K562 (cell line): ENCODE data around the gene EPS8. TPM values are rescaled to one million over a fixed set of nuclear protein-coding genes. Genes with fewer than 3 reads are reported as not detected.

Source experiments
- ATAC-seq: fragments of 200-7000 bp; cut with Tn5 transposase; 3 replicates; pipeline ENCODE4 v1.9.1; 2020; ENCODE audit warnings: moderate library complexity
- BruUV-seq: library from RNA; stranded (reverse); fragments of 400-500 nt; replicated peaks from 2 replicates; lab custom pipeline; 2021; lab: Mats Ljungman, UMichigan
- CTCF ChIA-PET: fragments of 300-600 bp; formaldehyde crosslinking; extraction: SDS; loops from one replicate; lab custom pipeline; 2021; ENCODE audit warnings: low intra/inter-chr PET ratio; lab: Yijun Ruan, JAX
- POLR2A ChIA-PET: fragments of 300-600, 350-650 bp; sonication (Branson Sonifier 250); formaldehyde crosslinking; extraction: SDS; loops from one replicate; lab custom pipeline; 2021; ENCODE audit warnings: antibody characterized with exemption, inconsistent platforms; lab: Yijun Ruan, JAX
- DNase-seq, 4 experiments: peaks; one replicate each; pipeline versions ENCODE4 v3.0.0 to v3.0.0-alpha.2; 2011 to 2018; ENCODE audit warnings: low spot score in 3 of 4, mixed read lengths in 3 of 4; ENCODE audit errors: extremely low read depth in 1 of 4
- FAIRE-seq: peaks from 2 replicates; lab custom pipeline; 2011; peaks lifted over from hg19 to GRCh38; lab: Jason Lieb, UNC
- H2AFZ ChIP-seq: 2 replicates; pipeline ENCODE4 v1.6.0; 2011; ENCODE audit warnings: low read depth, low read length, control low read depth, inconsistent platforms
- H3K27ac ChIP-seq: fragments of 200-600 bp; 3 replicates; pipeline ENCODE4 v1.8.0; 2011; ENCODE audit warnings: low read depth, mild to moderate bottlenecking, control low read depth, inconsistent platforms, low read length, moderate library complexity, mixed read lengths; ENCODE audit errors: extremely low read depth
- H3K27me3 ChIP-seq, 2 experiments: fragments of 300-600 bp in 1 of 2; 2 replicates in 1 of 2; 3 replicates in 1 of 2; pipeline versions ENCODE4 v1.6.0 to v1.8.0; 2011; ENCODE audit warnings: inconsistent platforms in 2 of 2, low read length in 2 of 2, mild to moderate bottlenecking in 1 of 2, mixed read lengths in 1 of 2, moderate library complexity in 1 of 2; ENCODE audit not compliant: control insufficient read depth in 2 of 2, insufficient read depth in 2 of 2
- H3K36me3 ChIP-seq: fragments of 300-600 bp; 3 replicates; pipeline ENCODE4 v1.8.0; 2011; ENCODE audit warnings: mild to moderate bottlenecking, low read length, inconsistent platforms; ENCODE audit not compliant: control insufficient read depth, insufficient read depth
- H3K4me1 ChIP-seq, 2 experiments: fragments of 200-600 bp in 1 of 2; replicated peaks in 1 of 2; 2 replicates in 1 of 2; 3 replicates in 1 of 2; pipeline versions ENCODE4 v1.5.1 to v1.8.0; 2011; ENCODE audit warnings: inconsistent platforms in 2 of 2, low read length in 2 of 2, mild to moderate bottlenecking in 1 of 2, mixed read lengths in 1 of 2, moderate library complexity in 1 of 2; ENCODE audit not compliant: control insufficient read depth in 2 of 2, insufficient read depth in 2 of 2
- H3K4me2 ChIP-seq: 2 replicates; pipeline ENCODE4 v1.6.1; 2011; ENCODE audit warnings: low read length, control low read depth, inconsistent platforms, mixed read lengths; ENCODE audit not compliant: insufficient read depth
- H3K4me3 ChIP-seq: fragments of 200-600 bp; sonication (generic), shearing (Covaris generic); 2 replicates; pipeline ENCODE4 v1.5.1; 2016; ENCODE audit warnings: control low read depth, inconsistent platforms
- H3K79me2 ChIP-seq: fragments of 200-600 bp; 3 replicates; pipeline ENCODE4 v1.8.0; 2011; ENCODE audit warnings: low read length, inconsistent platforms; ENCODE audit not compliant: control insufficient read depth, insufficient read depth
- H3K9ac ChIP-seq, 2 experiments: 2 replicates each; pipeline versions ENCODE4 v1.6.0 to v1.6.1; 2011; ENCODE audit warnings: low read depth in 2 of 2, low read length in 2 of 2, control low read depth in 1 of 2, inconsistent platforms in 1 of 2, mild to moderate bottlenecking in 1 of 2, mixed read lengths in 1 of 2; ENCODE audit not compliant: insufficient read depth in 1 of 2
- H3K9me1 ChIP-seq: one replicate; pipeline ENCODE4 v1.6.0; 2011; ENCODE audit warnings: inconsistent platforms, mild to moderate bottlenecking, low read length, moderate library complexity; ENCODE audit not compliant: control insufficient read depth, insufficient read depth
- H3K9me3 ChIP-seq: replicated peaks from 2 replicates; pipeline ENCODE4 v1.5.1; 2011; ENCODE audit warnings: low read depth, low read length, inconsistent platforms; ENCODE audit not compliant: control insufficient read depth, insufficient read depth
- H4K20me1 ChIP-seq: replicated peaks from 2 replicates; pipeline ENCODE4 v1.6.1; 2011; ENCODE audit warnings: low read length, inconsistent platforms, mixed read lengths; ENCODE audit not compliant: control insufficient read depth, insufficient read depth
- DMBX1 ChIP-seq: fragments of 250-450 bp; sonication (Bioruptor Pico); IDR thresholded peaks from 2 replicates; pipeline ENCODE4 v1.8.0; 2022; ENCODE audit warnings: inconsistent platforms, mild to moderate bottlenecking, moderate library complexity, borderline replicate concordance
- OTX1 ChIP-seq: fragments of 450-650 bp; formaldehyde crosslinking; IDR thresholded peaks from 2 replicates; pipeline ENCODE4 v1.4.0; 2022; ENCODE audit warnings: mild to moderate bottlenecking
- PRPF4 ChIP-seq: fragments of 200-400 bp; formaldehyde crosslinking; IDR thresholded peaks from one replicate; pipeline ENCODE4 v1.6.1; 2017; ENCODE audit warnings: low read length, low read depth, mild to moderate bottlenecking; ENCODE audit not compliant: insufficient read depth, poor library complexity, severe bottlenecking
- SIN3A ChIP-seq, 2 experiments: fragments of 150-350 bp in 1 of 2; IDR thresholded peaks; 2 replicates each; pipeline ENCODE4 v1.6.1; 2011 to 2016; ENCODE audit warnings: borderline replicate concordance in 2 of 2, low read depth in 2 of 2, low read length in 2 of 2, mild to moderate bottlenecking in 2 of 2, moderate library complexity in 2 of 2; ENCODE audit not compliant: control insufficient read depth in 1 of 2
- ZEB2 ChIP-seq: fragments of 450-650 bp; IDR thresholded peaks from 2 replicates; pipeline ENCODE4 v1.6.1; 2016
- ZNF707 ChIP-seq: fragments of 250-450 bp; sonication (Bioruptor Pico); conservative IDR thresholded peaks from 2 replicates; pipeline ENCODE4 v1.8.0; 2022; ENCODE audit warnings: inconsistent platforms, mild to moderate bottlenecking, moderate library complexity
- WGBS: fragments of 100-300 bp; shearing (Covaris generic); methylation state at CpG from one replicate; pipeline ENCODE4 v1.1.6; 2016; ENCODE audit warnings: low coverage, mixed read lengths; ENCODE audit not compliant: insufficient coverage; ENCODE audit errors: missing lambda C conversion rate; 5-methylcytosine and 5-hydroxymethylcytosine counted together
- in situ Hi-C: fragments of 300-500 bp; cut with MboI; formaldehyde crosslinking; loops from 4 replicates; pipeline ENCODE4 v1.15.0; 2018; ENCODE audit warnings: inconsistent platforms, mixed read lengths
- intact Hi-C: fragments of 100-400 bp; cut with micrococcal nuclease; formaldehyde crosslinking; loops from 2 replicates; pipeline ENCODE4 v1.14.2; 2022
- polyA plus RNA-seq, 8 experiments: library from polyadenylated mRNA; depleted of rRNA in 4 of 8; stranded (reverse) in 5 of 8; unstranded in 3 of 8; fragments of >200 nt; fragmentation: Nextera tagmentation in 2 of 8; fragmentation: Illumina TruSeq in 1 of 8; extraction: Ambion mirVana in 2 of 8; extraction: Trizol in 1 of 8; gene quantifications; 2 replicates each; pipeline versions ENCODE4 v1.2.1 to v1.2.3, GENCODE V29; 2011 to 2014; ENCODE audit warnings: inconsistent platforms in 1 of 8, missing spikeins in 1 of 8
- total RNA-seq, 7 experiments: library from RNA; depleted of rRNA in 6 of 7; stranded (reverse); fragments of >200 nt in 6 of 7; fragmentation: Illumina TruSeq in 2 of 7; extraction: Trizol in 2 of 7; gene quantifications; 2 replicates each; pipeline versions ENCODE4 v1.2.1 to v1.2.3, GENCODE V29; 2011 to 2021; ENCODE audit warnings: low replicate concordance in 1 of 7

Gene EPS8
- total and polyA plus RNA-seq, 9 of the 15 experiments (the other 6 are each of a cell fraction or from before 2014, with no cell fraction given), result 0.10 to 1.9 (median 0.33) TPM

- ATAC-seq, result no peak
- Histone ChIP-seq H2AFZ (no peak overlapping the region), H3K4me3 (no peak overlapping the region), H3K36me3 (no peaks in the 10 kb centered on the region), H3K9me1 (no peaks in the 10 kb centered on the region), H3K9me3 (no peaks in the 10 kb centered on the region), H3K4me2 (no peak overlapping the region), H3K79me2 (no peaks in the 10 kb centered on the region), H4K20me1 (no peaks in the 10 kb centered on the region), H3K9ac (no peak overlapping the region), H3K27me3 (no peaks in the 10 kb centered on the region), H3K27ac (no peak overlapping the region), H3K4me1 (no peaks in the 10 kb centered on the region)
- in situ Hi-C loops, result no loop called here
- no peak for DNase-seq
- ChIA-PET POLR2A (no interaction called here), CTCF (no interaction called here)
- WGBS, result no CpG with 5 or more reads among the region's 1 CpG
- TF ChIP-seq SIN3A (IDR thresholded peaks at IDR 0.05; ENCODE audit: borderline replicate concordance in 2 of 2, control insufficient read depth in 1 of 2, low read depth in 2 of 2, low read length in 2 of 2) (no peak), OTX1 (no peak), ZEB2 (no peak), PRPF4 (no peak), DMBX1 (CRISPR knock-in tag) (no peak), ZNF707 (CRISPR knock-in tag) (no peak)
- intact Hi-C loops, result loop anchor here (5.0 kb wide), 1 partner anchor 303 kb away; no protein-coding TSS in a partner anchor
- no peak for FAIRE-seq
- BruUV-seq, result no TSS peak
Observed at GRCh38 chr12:15580431-15580830, 208.8 kb downstream of the EPS8 start.
